Measurements from ENCODE around the gene DAAM1.

Gene DAAM1

DNA sequence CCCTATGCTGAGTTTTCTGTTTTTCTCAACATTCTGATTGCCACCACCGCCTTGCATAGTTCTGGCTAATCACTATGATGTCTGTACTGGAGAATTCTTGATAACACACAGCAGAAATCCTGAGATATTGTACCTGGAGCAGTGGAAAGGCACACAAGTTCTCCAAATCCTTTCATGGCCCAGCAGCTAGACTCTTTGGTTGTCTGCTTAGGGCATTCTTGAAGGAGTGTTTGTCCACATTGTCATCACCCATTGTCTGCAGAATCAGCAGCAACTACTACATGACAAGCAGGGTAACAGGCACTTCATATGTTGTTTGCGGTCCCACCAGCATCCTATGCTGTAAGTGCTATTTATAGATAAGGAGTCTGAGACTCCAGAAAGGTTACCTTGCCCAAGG lies 128.9 kb downstream of the DAAM1 start:
- Histone ChIP-seq H3K27me3 (replicated peaks; ENCODE audit: control insufficient read depth, insufficient read depth, low read length, poor library complexity, severe bottlenecking) (no peaks in the 10 kb centered on the region), H3K4me3 (ENCODE audit: insufficient read depth, low read depth, low read length, poor library complexity, severe bottlenecking) (no peak overlapping the region), H3K9me3 (ENCODE audit: control insufficient read depth, low read length) (no peaks in the 10 kb centered on the region), H3K27ac (ENCODE audit: insufficient read depth, low read length, poor library complexity, severe bottlenecking) (no peak overlapping the region), H3K4me1 (ENCODE audit: control insufficient read depth, insufficient read depth, low read length, poor library complexity, severe bottlenecking) (no peaks in the 10 kb centered on the region), H3K36me3 (ENCODE audit: control insufficient read depth, insufficient read depth, low read length) (no peaks in the 10 kb centered on the region)
- no peak for DNase-seq

DNA sequence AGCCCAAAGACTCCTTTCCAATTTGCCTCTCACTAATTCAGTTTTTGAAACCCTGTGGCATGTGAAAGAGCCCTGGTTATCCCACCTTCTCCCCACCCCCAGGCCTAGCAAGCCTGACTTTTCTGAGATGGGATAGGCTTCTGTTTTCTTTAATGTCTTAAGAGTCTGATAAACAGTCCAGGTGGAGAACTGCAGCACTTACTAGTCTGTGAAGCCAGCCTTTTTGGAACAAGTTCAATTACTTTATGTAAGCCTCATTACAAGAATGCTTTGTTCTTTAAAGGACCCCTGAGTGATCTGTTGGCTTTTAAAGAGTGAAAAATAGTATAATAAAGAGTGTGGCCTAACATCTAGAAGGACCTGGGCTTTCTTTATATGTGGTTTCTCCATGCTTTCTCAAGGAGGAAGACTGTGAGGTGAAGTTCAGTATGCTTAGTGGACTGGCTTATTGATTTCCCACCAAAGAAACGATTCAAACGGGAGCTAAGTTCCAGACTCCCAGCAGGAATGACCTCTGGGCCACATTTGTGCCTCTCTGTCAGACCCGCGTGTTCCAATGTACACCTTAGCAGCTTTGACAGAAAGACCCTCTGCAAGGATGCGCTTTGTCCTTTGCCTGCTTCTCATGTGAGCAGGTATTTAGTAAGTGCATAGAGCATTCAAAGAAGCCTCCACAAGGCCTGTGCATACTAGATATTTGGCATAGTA lies 129.5 kb downstream of the DAAM1 start:
- Histone ChIP-seq H3K27ac (ENCODE audit: insufficient read depth, low read length, poor library complexity, severe bottlenecking) (no peak overlapping the region), H3K4me1 (ENCODE audit: control insufficient read depth, insufficient read depth, low read length, poor library complexity, severe bottlenecking) (no peaks in the 10 kb centered on the region), H3K27me3 (replicated peaks; ENCODE audit: control insufficient read depth, insufficient read depth, low read length, poor library complexity, severe bottlenecking) (no peaks in the 10 kb centered on the region), H3K36me3 (ENCODE audit: control insufficient read depth, insufficient read depth, low read length) (no peaks in the 10 kb centered on the region), H3K9me3 (ENCODE audit: control insufficient read depth, low read length) (no peaks in the 10 kb centered on the region), H3K4me3 (ENCODE audit: insufficient read depth, low read depth, low read length, poor library complexity, severe bottlenecking) (no peak overlapping the region)
- no peak for DNase-seq

- no peak for DNase-seq
- H3K9me3 ChIP-seq (ENCODE audit: control insufficient read depth, low read length): no peaks in the 10 kb centered on the region
- H3K36me3 ChIP-seq (ENCODE audit: control insufficient read depth, insufficient read depth, low read length): no peaks in the 10 kb centered on the region
- H3K27me3 ChIP-seq (replicated peaks; ENCODE audit: control insufficient read depth, insufficient read depth, low read length, poor library complexity, severe bottlenecking): no peaks in the 10 kb centered on the region
- no peak overlapping the region for H3K27ac ChIP-seq (ENCODE audit: insufficient read depth, low read length, poor library complexity, severe bottlenecking)
- H3K4me3 ChIP-seq (ENCODE audit: insufficient read depth, low read depth, low read length, poor library complexity, severe bottlenecking): no peak overlapping the region
- H3K4me1 ChIP-seq (ENCODE audit: control insufficient read depth, insufficient read depth, low read length, poor library complexity, severe bottlenecking): no peaks in the 10 kb centered on the region
Observed at GRCh38 chr14:59318908-59319307, 130.4 kb downstream of the DAAM1 start.

- H3K27ac ChIP-seq (ENCODE audit: insufficient read depth, low read length, poor library complexity, severe bottlenecking): no peak overlapping the region
- no peaks in the 10 kb centered on the region for H3K27me3 ChIP-seq (replicated peaks; ENCODE audit: control insufficient read depth, insufficient read depth, low read length, poor library complexity, severe bottlenecking)
- H3K36me3 ChIP-seq (ENCODE audit: control insufficient read depth, insufficient read depth, low read length): peaks cover 5% of the 10 kb centered on the region
- no peaks in the 10 kb centered on the region for H3K9me3 ChIP-seq (ENCODE audit: control insufficient read depth, low read length)
- no peaks in the 10 kb centered on the region for H3K4me1 ChIP-seq (ENCODE audit: control insufficient read depth, insufficient read depth, low read length, poor library complexity, severe bottlenecking)
- no peak overlapping the region for H3K4me3 ChIP-seq (ENCODE audit: insufficient read depth, low read depth, low read length, poor library complexity, severe bottlenecking)
- DNase-seq: no peak
Observed at GRCh38 chr14:59320361-59320760, 131.9 kb downstream of the DAAM1 start.

GRCh38 chr14:59320763-59321625 lies 132.5 kb downstream of the DAAM1 start:
- peaks cover 10% of the 10 kb centered on the region for H3K36me3 ChIP-seq (ENCODE audit: control insufficient read depth, insufficient read depth, low read length)
- no peaks in the 10 kb centered on the region for H3K4me1 ChIP-seq (ENCODE audit: control insufficient read depth, insufficient read depth, low read length, poor library complexity, severe bottlenecking)
- H3K9me3 ChIP-seq (ENCODE audit: control insufficient read depth, low read length): no peaks in the 10 kb centered on the region
- no peaks in the 10 kb centered on the region for H3K27me3 ChIP-seq (replicated peaks; ENCODE audit: control insufficient read depth, insufficient read depth, low read length, poor library complexity, severe bottlenecking)
- H3K27ac ChIP-seq (ENCODE audit: insufficient read depth, low read length, poor library complexity, severe bottlenecking): no peak overlapping the region
- DNase-seq: no peak
- H3K4me3 ChIP-seq (ENCODE audit: insufficient read depth, low read depth, low read length, poor library complexity, severe bottlenecking): no peak overlapping the region

- Histone ChIP-seq H3K27me3 (replicated peaks; ENCODE audit: control insufficient read depth, insufficient read depth, low read length, poor library complexity, severe bottlenecking) (no peaks in the 10 kb centered on the region), H3K9me3 (ENCODE audit: control insufficient read depth, low read length) (no peaks in the 10 kb centered on the region), H3K4me3 (ENCODE audit: insufficient read depth, low read depth, low read length, poor library complexity, severe bottlenecking) (no peak overlapping the region), H3K4me1 (ENCODE audit: control insufficient read depth, insufficient read depth, low read length, poor library complexity, severe bottlenecking) (no peaks in the 10 kb centered on the region), H3K36me3 (ENCODE audit: control insufficient read depth, insufficient read depth, low read length) (peaks cover 14% of the 10 kb centered on the region), H3K27ac (ENCODE audit: insufficient read depth, low read length, poor library complexity, severe bottlenecking) (no peak overlapping the region)
- no peak for DNase-seq
Observed at GRCh38 chr14:59321626-59321949, 133.1 kb downstream of the DAAM1 start.

DNA sequence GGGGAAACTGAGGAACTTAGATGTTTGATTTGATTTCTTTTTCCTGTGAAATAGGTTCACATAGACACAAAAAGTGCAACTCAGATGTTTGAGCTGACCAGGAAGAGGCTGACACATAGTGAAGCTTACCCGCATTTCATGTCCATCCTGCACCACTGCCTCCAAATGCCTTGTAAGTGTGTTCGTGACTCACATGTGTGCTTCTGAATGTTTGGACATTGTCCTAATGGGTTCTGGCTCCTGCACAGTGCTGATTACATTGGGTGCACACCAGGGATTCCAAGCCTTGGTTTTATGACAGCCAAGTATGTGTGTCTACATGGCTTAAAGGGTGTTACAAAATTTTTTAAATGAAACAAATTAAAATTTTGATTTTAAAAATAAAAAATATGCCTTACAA lies 137.4 kb downstream of the DAAM1 start:
- Histone ChIP-seq H3K27ac (ENCODE audit: insufficient read depth, low read length, poor library complexity, severe bottlenecking) (no peak overlapping the region), H3K27me3 (replicated peaks; ENCODE audit: control insufficient read depth, insufficient read depth, low read length, poor library complexity, severe bottlenecking) (no peaks in the 10 kb centered on the region), H3K9me3 (ENCODE audit: control insufficient read depth, low read length) (no peaks in the 10 kb centered on the region), H3K4me3 (ENCODE audit: insufficient read depth, low read depth, low read length, poor library complexity, severe bottlenecking) (no peak overlapping the region), H3K4me1 (ENCODE audit: control insufficient read depth, insufficient read depth, low read length, poor library complexity, severe bottlenecking) (no peaks in the 10 kb centered on the region), H3K36me3 (ENCODE audit: control insufficient read depth, insufficient read depth, low read length) (peaks cover 14% of the 10 kb centered on the region)
- DNase-seq: no peak

- no peak for DNase-seq
- Histone ChIP-seq H3K27ac (ENCODE audit: insufficient read depth, low read length, poor library complexity, severe bottlenecking) (no peak overlapping the region), H3K4me1 (ENCODE audit: control insufficient read depth, insufficient read depth, low read length, poor library complexity, severe bottlenecking) (no peaks in the 10 kb centered on the region), H3K36me3 (ENCODE audit: control insufficient read depth, insufficient read depth, low read length) (peaks cover 21% of the 10 kb centered on the region), H3K27me3 (replicated peaks; ENCODE audit: control insufficient read depth, insufficient read depth, low read length, poor library complexity, severe bottlenecking) (no peaks in the 10 kb centered on the region), H3K9me3 (ENCODE audit: control insufficient read depth, low read length) (no peaks in the 10 kb centered on the region), H3K4me3 (ENCODE audit: insufficient read depth, low read depth, low read length, poor library complexity, severe bottlenecking) (no peak overlapping the region)
Observed at GRCh38 chr14:59328454-59328853, 140.0 kb downstream of the DAAM1 start.

DNA sequence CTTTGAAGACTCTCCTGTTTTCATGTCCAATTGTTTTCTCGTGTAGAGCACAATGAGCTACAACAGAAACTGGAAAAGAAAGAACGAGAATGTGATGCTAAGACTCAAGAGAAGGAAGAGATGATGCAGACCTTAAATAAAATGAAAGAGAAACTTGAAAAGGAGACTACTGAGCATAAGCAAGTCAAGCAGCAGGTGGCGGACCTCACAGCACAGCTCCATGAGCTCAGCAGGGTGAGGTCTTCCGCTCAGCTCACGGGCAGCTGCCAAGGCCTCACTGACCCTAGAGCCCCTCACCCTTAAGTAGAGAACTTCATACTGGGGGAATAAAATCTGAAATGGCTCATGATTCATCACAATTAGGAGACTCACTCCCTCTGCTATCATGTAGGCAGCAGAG lies 142.0 kb downstream of the DAAM1 start:
- H3K9me3 ChIP-seq (ENCODE audit: control insufficient read depth, low read length): no peaks in the 10 kb centered on the region
- H3K4me1 ChIP-seq (ENCODE audit: control insufficient read depth, insufficient read depth, low read length, poor library complexity, severe bottlenecking): no peaks in the 10 kb centered on the region
- no peak overlapping the region for H3K27ac ChIP-seq (ENCODE audit: insufficient read depth, low read length, poor library complexity, severe bottlenecking)
- no peak overlapping the region for H3K4me3 ChIP-seq (ENCODE audit: insufficient read depth, low read depth, low read length, poor library complexity, severe bottlenecking)
- DNase-seq: no peak
- peaks cover 14% of the 10 kb centered on the region for H3K36me3 ChIP-seq (ENCODE audit: control insufficient read depth, insufficient read depth, low read length)
- H3K27me3 ChIP-seq (replicated peaks; ENCODE audit: control insufficient read depth, insufficient read depth, low read length, poor library complexity, severe bottlenecking): no peaks in the 10 kb centered on the region

GRCh38 chr14:59331217-59331616 lies 142.8 kb downstream of the DAAM1 start:
- Histone ChIP-seq H3K27ac (ENCODE audit: insufficient read depth, low read length, poor library complexity, severe bottlenecking) (no peak overlapping the region), H3K36me3 (ENCODE audit: control insufficient read depth, insufficient read depth, low read length) (peaks cover 10% of the 10 kb centered on the region), H3K27me3 (replicated peaks; ENCODE audit: control insufficient read depth, insufficient read depth, low read length, poor library complexity, severe bottlenecking) (no peaks in the 10 kb centered on the region), H3K9me3 (ENCODE audit: control insufficient read depth, low read length) (no peaks in the 10 kb centered on the region), H3K4me1 (ENCODE audit: control insufficient read depth, insufficient read depth, low read length, poor library complexity, severe bottlenecking) (no peaks in the 10 kb centered on the region), H3K4me3 (ENCODE audit: insufficient read depth, low read depth, low read length, poor library complexity, severe bottlenecking) (no peak overlapping the region)
- no peak for DNase-seq

All from effector memory CD4-positive, alpha-beta T cell (primary cell).